Embryonic facial prominence (tissue), 1 donor: Measurements from ENCODE around the gene PALM.

Source experiments
- DNase-seq: peaks from one replicate; pipeline ENCODE4 v3.0.0-alpha.2; 2016; ENCODE audit errors: extremely low spot score

PALM gene

GRCh38 chr19:778910-779653 is 70.3 kb downstream of the PALM start:
- DNase-seq, result no peak

DNA sequence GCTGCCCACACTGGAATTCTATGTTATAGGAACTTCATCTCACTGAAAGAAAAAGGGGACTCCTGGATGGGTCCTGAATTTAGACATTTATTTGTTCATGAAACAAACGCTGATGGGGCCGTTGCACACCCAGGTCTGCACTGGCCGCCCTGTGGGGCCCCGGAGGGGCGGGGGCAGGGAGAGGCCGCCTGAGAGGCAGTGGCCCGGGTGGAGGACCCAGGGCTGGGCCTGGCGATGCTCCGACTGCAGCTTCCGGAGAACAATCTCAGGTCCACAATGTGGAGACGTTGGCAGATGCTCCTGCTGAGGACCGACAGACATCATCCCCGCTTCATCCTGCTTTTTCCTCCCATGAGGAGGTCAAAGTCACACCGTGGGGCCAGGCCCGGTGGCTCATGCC is 72.2 kb downstream of the PALM start:
- DNase-seq, result no peak

GRCh38 chr19:781800-782184 is 73.1 kb downstream of the PALM start:
- DNase-seq, result no peak

DNA sequence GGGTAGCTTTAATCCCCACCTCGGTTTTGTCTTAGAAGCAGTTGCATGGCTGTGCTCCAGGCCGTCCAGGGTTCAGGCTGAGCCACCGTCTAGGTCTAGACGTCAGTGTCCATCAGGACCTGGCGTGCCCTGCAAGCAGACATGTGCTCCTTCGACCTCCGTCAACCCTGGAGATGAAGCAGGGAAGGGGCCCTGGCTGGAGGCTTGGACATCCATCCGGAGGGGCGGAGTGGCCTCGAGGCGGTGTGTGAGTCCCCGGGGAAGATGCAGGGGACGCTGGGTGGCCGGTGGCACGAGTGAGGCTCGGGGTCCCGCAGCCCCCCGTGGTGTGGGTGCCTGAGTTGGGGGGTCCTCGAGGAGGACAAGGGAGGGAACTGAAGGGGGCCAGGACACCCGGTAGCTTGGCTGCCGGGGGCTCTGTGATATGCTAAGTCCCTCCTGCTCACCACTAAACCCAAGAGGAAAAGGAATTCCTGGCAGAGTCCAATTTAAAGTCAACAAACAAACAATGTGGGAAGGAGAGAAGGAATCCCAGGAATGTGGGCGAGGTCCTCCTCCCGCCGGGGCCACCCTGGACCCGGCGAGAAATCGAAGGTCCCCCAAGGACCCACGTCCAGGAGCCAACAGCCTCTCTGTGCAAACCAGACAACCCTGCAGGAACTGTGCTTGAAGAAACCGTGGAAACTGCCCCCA is 73.6 kb downstream of the PALM start:
- no peak for DNase-seq

GRCh38 chr19:782878-783668 is 74.3 kb downstream of the PALM start:
- DNase-seq, result no peak

DNA sequence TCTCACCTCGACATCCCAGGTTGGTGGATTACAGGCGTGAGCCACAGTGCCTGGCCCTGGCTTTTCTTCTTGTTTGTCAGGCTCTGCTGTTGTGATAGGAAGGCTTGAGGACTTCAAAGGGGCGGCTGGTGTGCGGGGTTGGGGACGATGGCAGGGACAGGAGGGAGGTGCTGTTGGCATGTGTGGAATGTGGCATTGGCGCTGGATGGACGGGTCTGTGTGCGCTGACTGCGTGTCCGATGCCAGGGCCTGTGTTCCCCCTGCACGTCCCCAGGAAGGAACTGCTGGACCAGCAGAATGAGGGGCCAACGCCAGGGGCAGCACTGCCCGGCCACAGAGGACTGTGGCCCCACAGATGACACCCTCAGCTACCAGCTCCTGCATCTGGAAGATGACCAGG is 75.8 kb downstream of the PALM start:
- DNase-seq, result no peak

DNA sequence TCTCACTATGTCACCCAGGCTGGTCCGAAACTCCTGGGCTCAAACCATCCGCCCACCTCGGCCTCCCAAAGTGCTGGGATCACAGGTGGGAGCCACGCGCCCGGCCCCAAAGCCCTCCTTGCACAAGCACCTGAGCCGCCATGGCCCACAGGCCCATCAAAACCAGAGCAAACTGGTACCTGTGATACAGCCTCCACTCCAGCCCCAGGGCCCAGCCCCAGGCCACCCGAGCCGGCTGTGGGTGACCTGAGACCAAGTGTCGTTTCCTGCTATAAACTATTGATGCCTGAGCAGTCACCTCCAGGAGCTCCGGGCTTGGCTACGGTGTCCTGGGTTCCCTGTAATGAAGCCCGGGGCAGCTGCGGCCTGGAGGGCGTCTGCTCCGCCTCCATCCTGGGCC is 78.8 kb downstream of the PALM start:
- DNase-seq, result no peak

GRCh38 chr19:788686-788982 is 79.9 kb downstream of the PALM start:
- DNase-seq, result no peak

GRCh38 chr19:788983-789700 is 80.4 kb downstream of the PALM start:
- DNase-seq, result no peak

DNA sequence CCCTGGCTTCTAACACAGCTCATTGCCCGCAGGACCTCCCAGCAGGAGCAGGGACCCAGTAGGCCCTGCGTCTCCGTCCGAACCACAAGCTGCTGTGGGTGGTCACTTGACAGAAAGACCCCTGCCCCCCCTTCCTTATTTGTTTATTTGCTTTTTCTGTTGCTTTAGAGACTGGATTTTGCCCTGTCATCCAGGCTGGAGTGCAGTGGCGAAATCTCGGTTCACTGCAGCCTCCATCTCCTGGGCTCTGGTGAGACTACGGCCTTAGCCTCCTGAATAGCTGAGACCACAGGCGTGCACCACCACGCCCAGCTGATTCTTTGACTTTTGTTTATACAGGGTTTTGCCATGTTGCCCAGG is 80.9 kb downstream of the PALM start:
- no peak for DNase-seq

DNA sequence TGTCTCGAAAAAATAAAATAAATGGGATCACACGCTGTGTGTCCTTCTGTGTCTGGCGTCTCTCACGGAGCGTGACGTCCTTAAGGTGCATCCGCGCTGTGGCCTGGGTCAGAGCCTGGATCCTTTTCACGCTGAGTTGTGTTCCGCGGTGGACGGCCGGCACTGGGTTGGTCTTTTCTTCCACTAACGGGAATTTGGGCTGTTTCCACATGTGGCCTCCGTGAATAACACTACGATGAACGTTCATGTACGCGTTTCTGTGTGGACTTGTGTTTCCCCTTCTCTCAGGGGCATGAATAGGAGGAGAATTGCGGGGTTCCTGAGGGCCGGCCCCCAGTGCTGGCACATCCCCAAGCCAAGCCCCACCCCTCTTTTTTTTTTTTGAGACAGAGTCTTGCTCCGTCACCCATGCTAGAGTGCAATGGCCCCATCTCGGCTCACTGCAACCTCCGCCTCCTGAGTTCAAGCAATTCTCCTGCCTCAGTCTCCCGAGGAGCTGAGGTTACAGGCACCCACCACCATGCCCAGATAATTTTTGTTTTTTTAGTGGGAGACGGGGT is 82.4 kb downstream of the PALM start:
- DNase-seq, result no peak

GRCh38 chr19:791567-792305 is 83.0 kb downstream of the PALM start:
- DNase-seq, result no peak

DNA sequence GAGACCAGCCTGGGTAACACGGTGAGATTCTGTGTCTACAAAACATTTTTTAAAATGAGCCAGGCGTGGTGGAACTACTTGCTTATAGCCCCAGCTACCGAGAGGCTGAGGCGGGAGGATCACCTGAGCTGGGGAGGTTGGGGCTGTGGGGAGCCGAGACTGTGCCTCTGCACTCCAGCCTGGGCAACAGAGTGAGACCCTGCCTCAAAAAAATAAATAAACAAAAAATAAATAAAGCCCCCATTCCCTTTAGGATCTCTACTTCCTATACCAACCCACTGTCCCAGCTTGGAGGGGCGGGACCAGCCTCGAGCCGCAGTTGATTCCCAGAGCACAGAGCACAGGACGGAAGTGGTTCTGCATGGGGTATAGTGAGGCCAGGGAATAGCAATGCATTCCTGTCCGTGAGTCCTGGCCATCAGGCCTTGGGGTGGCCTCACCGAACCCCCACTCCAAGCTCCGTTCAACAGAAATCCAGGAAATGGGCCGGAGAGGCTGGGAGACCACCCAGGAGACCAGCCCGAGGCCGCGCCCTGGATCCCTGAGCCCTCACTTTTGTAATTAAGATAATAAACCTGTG is 83.7 kb downstream of the PALM start:
- no peak for DNase-seq

DNA sequence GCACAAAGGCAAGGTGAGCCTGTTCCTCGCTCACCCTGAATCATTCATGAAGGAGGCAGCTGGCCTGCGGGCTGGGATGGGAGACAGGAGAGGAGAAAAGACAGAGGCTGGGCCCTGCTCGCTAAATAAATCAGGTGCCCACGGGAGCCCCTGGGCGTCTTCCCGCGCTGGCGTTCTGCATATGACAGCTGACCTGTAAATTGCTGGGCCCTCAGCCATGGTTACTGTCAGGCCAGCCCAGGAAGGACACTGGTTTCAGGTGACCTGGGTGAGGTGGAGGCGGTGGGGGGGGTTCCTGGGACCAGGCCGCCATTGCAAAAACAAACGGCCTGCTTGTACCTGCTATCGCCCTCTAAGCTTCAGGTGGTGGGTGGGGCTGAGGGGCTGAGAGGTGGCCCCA is 85.1 kb downstream of the PALM start:
- no peak for DNase-seq

- no peak for DNase-seq
Observed at GRCh38 chr19:795073-795611, 86.4 kb downstream of the PALM start.

DNA sequence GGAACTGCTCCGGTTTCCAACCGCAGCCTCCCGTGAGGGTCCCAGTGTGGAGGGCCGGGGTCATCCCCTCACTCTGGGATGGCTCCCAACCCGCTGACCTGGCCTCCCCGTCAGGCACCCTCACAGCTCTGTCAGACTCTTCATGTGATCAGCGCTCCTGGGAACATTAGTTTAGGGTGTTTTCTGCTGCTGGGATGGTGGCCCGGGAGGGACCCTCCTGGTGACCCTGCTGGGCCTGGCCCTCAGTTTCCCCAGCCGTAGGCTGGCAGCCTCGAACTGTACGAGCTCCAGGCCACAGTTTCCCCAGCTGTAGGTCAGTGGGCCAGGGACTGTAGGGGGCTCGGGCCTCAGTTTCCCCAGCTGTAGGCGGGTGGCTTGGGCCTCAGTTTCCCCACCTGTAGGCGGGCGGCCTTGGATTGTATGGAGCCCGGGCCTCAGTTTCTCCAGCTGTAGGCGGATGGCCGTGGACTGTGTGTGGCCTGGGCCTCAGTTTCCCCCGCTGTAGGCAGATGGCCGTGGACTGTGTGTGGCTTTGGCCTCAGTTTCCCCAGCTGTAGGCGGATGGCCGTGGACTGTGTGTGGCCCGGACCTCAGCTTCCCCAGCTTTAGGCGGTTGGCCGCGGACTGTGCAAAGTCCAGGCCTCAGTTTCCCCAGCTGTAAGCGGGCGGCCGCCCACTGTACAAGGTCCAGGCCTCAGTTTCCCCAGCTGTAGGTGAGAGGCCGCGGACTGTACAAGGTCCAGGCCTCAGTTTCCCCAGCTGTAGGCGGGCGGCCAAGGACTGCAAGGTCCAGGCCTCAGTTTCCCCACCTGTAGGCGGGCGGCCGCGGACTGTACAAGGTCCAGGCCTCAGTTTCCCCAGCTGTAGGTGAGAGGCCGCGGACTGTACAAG is 87.2 kb downstream of the PALM start:
- no peak for DNase-seq

- peak; percentile 100 for DNase-seq
Observed at GRCh38 chr19:796692-797527, 88.2 kb downstream of the PALM start, which contains the start of gene PTBP1. Gene PTBP1 (plus strand): TSS chr19:797452. CDS start chr19:797498, 46 bp downstream.
